Activated T-helper 1 cell treated with Interleukin-2 at 50 U/mL for 16 hours (primary cell): ENCODE data around the gene DNASE1L2.

Source experiments
- DNase-seq: peaks from one replicate; pipeline ENCODE4 v3.0.0-alpha.2; 2020; ENCODE audit warnings: low read depth

Gene DNASE1L2

GRCh38 chr16:2270070-2270462, 33.8 kb downstream of the DNASE1L2 start:
- no peak for DNase-seq

DNA sequence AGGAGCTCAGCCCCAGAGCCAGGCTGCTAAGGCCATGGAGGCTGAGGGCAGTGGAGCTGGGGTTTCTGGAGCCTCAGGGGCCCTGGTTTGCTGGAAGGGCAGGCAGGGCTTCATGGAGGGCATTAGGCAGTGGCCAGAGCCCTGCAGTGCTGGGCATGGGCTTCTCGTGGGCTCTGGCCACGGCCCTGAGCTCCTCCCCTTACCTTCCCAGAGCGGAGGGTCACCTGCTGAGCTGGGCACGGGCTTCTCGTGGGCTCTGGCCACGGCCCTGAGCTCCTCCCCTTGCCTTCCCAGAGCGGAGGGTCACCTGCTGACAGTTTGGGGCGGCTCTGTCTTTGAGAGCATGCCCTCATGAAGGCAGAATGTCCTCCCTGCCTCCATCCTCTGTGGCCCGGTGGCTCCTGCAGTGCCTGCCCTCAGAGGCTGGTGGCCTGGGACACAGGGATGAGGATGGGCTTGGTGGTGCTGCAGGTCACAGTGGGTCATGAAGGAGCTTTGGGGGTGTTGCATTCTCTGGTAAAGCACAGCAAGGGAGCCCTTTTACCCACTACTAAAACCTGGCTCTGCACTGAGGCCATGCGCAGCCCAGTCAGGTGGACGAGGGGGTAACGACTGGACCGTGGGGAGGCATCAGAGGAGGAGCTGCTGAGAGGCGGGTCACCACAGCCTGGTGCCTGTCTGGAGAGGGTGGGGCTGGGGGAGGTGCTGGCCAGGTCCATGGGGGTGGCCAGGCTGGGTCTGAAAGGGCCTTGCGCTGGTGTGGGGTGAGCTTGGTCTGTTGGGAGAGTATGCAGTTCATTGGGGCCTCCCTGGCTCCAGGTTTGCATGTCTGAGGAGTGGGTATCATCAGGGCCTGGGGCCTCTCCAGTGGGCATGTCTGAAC, 34.6 kb downstream of the DNASE1L2 start:
- no peak for DNase-seq

DNA sequence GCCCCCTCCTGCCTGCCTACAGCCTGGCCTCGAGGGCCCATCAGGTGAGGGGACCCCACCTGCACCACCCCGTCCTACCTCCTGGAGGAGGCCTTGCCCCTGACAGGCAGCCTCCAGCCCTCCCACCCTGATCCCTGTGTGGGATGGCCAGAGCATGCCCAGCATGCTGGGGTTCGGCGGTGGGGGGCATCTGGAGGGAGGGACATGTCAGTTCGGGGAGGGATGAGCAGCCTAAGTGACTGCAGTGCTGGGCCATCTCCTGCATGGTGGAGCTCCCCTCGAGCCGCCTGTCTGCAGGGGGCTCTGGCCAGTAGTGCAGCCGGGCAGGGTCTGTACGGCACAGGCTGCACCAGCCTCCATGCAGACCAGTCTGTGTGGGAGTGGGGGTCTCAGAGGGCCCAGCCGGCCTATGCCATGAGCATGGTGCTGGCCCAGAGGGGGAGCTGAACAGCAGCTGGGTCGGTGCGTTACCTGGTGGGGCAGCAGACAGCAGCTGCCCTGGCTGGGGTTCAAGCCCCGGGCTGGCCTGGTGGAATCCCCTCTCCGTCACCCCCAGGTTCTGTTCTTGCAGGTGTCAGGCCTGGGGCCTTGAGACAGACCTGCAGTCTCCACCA, 35.7 kb downstream of the DNASE1L2 start:
- no peak for DNase-seq

- DNase-seq: no peak
These were observed 37.2 kb downstream of the DNASE1L2 start for GRCh38 chr16:2273484-2273883.

DNA sequence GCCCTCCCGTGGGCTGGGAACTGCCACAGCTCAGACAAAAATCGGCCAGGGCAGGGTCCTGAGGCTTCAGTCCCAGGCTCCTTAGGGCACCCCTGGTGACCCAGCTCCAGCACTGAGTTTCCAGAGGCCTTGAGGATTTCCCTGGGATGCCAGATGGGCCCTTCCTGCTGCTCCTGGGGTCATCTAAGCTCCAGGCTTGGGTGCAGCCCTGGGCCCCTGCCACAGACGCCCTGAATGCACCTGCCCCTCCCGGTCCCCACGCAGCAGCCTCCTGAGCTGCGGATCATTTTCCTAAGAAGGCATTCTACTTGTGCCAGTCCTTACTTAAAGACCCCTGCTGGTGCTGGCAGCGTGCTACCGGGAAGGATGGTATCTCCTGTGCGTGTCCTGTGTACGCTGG, 37.7 kb downstream of the DNASE1L2 start:
- DNase-seq: no peak

DNA sequence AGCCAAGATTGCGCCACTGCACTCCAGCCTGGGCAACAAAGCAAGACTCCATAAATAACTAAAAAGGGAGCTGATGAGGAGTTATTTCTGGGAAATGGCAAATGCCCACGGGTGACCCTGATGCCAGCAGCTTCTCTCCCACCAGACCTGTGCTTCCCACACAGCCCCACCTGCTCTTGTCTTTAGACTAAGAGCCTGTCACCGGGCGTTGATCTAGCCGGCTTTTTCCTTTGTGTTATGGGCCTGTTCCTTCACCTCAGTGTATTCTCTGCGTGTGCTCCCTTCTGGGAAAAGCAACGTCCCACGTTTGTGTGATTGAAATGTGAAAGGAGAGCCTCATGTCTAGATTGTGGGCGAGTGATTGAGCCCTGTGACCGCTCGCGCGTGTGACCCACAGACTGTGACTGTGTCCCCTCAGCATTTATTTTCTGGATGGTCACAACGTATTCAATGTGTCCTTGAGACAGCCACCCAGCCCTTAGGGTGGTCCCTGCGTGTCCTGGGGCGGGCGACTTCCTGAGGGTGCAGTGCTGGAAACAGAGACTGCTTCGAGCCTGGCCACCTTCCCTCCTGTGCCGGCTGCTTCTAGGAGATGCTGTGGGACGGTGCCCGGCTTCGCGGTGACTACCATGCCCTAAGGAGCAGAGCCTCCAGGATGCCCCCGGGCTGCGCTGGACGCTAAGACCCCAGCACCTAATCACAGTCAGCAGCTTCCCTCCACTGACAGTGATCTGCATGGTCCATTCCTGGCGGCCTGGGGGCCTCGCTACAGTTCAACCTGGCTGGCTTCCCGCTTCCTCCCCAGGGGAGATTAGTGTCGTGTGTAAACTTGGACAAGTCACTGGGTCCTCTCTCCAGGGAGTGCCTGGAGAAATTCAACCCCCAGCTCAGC, 39.5 kb downstream of the DNASE1L2 start:
- no peak for DNase-seq

GRCh38 chr16:2276368-2277195, 40.3 kb downstream of the DNASE1L2 start:
- no peak for DNase-seq

GRCh38 chr16:2277466-2278271, 41.4 kb downstream of the DNASE1L2 start:
- no peak for DNase-seq

GRCh38 chr16:2278272-2278608, 42.0 kb downstream of the DNASE1L2 start:
- no peak for DNase-seq

- no peak for DNase-seq
These were observed 42.9 kb downstream of the DNASE1L2 start for GRCh38 chr16:2278956-2279800.

GRCh38 chr16:2280461-2280860, 44.2 kb downstream of the DNASE1L2 start:
- no peak for DNase-seq

DNA sequence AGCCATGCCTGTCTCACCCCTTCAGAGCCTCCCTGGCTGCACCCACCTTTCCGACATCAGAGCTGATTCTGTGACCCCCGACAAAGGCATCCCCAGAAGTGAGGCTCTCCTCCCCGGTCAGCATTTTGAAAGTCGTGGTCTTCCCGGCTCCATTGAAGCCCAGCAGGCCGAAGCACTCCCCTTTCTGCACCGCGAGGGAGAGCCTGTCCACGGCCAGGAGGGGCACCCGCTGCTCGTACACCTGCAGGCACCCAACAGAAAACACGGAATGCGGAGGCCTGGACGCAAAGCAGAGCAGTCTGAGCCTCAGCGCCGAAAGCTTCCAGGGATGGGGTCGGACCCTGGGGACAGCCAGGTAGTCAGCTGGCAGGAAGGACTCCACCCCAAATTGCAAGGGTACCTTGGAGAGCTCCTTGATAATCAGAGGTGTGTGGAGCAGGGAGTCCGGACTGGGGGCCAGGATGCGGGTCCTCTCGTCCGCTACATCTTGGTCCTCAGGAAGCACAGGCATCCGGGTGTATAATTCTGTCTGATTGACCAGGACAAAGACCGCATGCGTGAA, 44.8 kb downstream of the DNASE1L2 start:
- no peak for DNase-seq

- no peak for DNase-seq
These were observed 46.0 kb downstream of the DNASE1L2 start for GRCh38 chr16:2282262-2282661.

DNA sequence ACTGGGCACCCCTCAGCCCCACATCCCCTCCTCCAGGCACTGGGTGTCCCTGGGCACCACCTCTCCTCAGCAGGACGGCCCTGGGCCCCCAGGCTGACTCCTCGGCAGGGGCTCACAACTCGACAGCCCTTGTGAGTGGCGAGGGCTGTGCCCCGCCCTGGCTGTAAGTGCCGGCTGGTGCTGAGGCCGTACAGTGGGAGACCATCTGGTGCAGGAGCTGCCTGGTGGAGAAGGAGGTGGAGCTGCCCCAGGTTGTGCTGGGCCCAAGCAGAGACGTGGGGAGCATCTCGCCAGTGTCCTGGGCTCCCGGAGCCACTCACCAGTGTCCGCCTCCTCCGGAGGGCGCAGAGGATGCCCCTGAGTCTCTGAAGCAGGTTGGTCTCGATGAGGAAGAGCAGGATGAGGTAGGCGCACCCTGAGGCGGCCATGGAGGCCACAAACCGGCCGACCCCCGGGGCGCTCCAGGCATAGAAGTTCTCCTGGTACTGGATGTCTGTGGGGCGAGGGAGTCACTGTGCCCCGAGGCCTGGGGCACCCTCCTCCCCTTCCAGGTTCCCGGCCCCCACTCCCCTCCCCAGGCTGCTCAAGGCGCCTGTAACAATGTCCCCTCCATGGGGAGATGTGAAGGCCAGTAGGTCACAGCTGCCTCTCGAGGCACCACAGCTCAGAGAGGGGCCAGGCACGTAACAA, 46.8 kb downstream of the DNASE1L2 start:
- DNase-seq: no peak

GRCh38 chr16:2284001-2284770, 47.9 kb downstream of the DNASE1L2 start:
- DNase-seq: no peak

DNA sequence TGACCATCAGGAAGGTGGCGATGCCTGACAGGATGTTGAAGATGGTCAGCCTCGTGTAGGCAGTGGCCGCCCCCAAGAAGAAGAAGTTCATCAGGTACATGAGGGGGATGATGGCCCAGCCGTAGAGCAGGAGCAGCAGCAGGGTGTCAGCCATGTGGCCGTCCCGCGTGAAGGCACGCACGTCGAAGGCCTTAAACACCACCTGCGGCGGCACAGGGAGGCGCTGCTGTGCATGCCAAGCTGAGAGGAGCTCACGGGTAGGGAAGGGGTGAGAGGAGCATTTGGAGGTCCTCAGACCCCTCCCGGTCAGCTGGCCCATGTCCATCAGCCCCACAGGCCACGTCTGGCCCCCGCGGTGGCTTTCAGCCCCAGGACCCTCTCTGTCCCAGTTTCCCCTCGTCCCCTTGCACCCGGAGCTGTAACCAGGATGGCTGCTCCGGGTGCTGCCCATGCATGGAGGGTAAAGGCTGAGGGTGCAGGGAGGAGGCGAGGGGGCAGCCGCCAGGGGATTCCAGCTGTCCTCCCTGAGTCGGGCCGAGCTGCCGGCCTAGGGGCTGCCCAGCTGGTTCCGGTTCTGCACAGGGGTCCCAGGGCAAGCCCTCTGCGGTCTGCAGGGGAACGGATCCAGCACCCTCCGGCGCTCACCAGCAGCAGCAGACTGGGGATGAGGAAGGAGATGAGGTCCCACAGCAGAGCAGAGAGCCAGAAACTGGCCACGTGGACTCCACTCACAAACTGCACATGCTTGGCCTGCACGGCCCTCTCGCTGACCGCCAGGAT, 48.7 kb downstream of the DNASE1L2 start:
- DNase-seq: no peak

DNA sequence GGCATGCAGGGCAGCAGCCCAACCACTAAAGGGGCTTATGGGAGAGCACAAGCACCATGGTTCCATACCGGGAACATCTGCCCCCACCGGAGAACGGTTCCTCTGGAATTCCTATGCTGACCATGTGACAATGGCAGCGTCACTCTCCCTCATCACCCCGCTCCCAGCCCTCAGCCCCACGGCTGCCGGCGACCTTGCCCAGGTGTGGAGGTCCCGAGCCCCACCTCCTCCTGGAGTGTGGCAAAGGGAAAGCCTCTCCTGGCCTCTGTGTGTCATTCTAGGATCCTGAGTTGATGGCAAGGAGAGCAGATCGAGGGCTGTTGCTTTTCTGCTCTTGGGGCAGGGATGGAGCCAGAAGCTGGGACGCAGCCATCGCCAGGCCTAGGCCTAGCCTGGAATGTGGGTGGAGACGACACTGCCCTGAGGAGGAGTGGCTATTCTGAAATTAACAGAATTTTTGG, 49.5 kb downstream of the DNASE1L2 start:
- DNase-seq: no peak
